ENCODE measurements around the gene BICDL2.

Gene BICDL2

DNA sequence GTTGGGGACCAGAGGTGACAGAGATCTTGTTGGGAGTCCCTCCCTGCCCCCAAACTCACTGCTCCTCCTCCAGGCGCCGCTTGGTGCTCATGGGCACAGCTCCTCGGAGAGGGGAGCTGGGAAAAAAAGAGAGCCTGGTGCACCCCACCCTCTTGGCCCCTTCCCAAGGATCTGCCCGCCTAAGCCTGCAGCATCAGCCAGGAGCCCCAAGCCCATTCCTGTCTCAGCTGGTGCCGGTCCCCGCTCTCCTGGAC is 13.4 kb downstream of the BICDL2 start:
- DNase-seq = peak; percentile 80

DNA sequence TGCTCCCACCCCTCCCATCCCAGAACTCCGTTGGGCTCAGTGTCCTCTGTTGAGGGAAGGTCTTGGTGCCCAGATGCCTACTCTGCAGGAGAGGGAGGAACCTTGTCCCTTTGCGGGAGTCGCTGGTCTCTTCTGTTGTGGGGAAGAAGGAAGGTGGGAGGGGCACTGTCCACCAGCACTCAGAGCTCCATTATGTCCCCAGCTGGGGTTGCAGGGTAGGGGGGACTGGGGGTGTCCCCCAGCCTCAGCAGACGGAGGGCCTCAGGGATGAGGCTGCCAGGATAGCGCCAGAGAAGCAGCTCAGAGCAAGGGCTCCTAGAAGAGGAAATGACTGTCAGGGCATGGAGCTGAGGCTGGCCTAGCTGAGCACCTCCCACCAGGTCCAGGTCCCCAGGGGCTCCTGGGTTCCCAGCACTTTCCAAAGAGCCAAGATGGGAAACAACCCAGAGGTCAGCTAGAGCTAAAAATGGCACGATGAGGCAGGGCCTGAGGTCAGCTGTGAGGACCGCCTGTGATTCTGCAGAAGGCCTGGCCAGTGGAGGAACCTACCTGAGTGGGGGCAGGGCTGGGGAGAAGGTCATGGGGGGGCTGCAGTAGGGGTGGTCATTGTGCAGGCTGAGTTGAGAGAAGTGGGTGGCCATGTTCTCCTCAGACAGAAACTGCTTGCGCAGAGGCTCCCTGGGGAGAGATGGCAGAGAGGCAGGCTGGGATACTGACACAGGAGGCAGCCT is 13.9 kb downstream of the BICDL2 start:
- no peak for DNase-seq

GRCh38 chr16:3022208-3022683 is 14.5 kb downstream of the BICDL2 start:
- DNase-seq = peak; percentile 91

DNA sequence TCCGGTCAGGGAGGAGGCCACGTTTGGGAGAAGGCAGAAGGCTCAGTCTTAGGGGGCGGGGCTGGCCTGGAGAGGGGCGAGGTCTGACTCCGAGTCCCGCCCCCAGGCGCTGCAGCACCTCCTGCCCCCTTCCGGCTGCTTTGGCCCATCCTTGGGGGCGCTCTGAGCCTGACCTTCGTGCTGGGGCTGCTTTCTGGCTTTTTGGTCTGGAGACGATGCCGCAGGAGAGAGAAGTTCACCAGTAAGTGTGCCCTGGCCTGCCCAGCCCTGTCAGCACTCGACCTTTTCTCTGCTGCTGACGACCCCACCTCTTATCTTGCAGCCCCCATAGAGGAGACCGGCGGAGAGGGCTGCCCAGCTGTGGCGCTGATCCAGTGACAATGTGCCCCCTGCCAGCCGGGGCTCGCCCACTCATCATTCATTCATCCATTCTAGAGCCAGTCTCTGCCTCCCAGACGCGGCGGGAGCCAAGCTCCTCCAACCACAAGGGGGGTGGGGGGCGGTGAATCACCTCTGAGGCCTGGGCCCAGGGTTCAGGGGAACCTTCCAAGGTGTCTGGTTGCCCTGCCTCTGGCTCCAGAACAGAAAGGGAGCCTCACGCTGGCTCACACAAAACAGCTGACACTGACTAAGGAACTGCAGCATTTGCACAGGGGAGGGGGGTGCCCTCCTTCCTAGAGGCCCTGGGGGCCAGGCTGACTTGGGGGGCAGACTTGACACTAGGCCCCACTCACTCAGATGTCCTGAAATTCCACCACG is 15.1 kb downstream of the BICDL2 start:
- peak; percentile 91 for DNase-seq

DNA sequence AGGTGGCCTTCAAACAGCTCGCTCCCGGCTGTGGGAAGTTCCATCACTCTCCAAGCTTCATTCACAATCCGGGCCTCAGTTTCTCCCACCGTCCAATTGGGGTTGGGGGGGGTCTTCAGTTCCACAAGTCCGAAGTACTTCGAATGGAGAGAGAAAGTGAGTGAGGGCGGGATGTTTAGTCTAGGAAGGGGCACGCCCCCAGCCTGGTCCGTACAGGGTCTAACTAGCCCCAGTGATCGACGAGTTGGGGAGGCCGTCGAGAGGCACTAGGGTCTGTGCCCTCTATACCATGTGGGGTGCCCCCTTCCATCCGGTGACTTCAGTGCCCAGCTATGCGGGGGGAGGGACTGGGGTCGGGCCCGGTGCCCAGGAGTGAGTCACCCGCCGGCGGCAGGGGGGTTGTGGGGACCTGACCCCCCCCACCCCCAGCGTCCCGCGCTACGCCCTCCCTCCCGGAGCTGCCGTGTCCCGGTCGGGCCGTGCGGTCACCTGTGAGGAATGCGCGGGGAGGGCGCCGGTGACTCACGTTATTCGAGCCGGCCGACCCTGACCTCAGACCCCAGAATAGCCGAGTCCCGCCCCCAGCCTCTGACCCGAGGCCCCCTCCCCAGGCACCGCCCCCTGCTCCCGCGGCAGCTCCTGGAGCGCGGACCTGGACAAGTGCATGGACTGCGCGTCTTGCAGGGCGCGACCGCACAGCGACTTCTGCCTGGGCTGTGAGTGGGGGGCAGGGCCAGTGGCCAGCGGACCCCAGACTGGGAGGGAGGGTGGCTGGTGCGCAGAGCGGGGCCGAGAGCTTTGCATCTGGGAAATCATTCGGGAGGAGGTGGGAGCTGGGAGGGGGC is 15.9 kb downstream of the BICDL2 start:
- peak; percentile 93 for DNase-seq

DNA sequence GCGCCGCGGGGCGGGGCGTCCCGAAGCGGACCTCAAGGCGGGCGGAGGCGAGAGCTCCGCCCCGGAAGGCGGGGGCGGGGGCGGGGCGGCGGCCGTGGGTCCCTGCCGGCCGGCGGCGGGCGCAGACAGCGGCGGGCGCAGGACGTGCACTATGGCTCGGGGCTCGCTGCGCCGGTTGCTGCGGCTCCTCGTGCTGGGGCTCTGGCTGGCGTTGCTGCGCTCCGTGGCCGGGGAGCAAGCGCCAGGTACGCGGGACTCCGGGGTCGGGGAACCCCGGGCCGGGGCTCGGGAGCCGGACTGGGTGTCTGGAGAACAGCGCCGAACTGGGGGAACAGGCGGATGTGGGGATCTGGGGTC is 16.5 kb downstream of the BICDL2 start, which contains the start of gene TNFRSF12A:
Gene TNFRSF12A, plus strand, starts transcription at position 122 of the 357 bp plus-strand sequence. Its CDS starts 30 bp downstream, at position 152.
- DNase-seq = peak; percentile 77

DNA sequence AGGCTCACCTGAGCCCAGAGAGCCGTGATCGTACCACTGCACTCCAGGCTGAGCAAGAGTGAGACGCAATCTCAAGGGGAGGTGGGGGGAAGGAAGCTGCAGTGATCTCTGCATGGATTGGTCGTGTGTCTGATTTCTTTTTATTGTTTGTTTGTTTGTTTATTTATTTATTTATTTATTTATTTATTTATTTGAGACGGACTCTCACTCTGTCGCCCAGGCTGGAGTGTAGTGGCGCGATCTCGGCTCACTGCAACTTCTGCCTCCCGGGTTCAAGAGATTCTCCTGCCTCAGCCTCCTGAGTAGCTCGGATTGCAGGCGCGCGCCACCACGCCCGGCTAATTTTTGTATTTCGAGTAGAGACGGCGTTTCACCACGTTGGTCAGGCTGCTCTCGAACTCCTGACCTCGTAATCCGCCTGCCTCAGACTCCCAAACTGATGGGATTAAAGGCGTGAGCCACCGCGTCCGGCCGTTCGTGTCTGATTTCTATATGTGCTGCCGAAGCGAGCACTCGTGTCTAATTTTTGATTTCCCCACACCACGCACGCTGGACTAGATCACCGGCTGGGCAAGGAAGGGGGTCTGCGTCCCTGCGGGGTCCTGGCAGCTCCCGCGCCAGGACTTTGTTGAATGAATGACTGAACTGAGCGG is 17.0 kb downstream of the BICDL2 start:
- no peak for DNase-seq

DNA sequence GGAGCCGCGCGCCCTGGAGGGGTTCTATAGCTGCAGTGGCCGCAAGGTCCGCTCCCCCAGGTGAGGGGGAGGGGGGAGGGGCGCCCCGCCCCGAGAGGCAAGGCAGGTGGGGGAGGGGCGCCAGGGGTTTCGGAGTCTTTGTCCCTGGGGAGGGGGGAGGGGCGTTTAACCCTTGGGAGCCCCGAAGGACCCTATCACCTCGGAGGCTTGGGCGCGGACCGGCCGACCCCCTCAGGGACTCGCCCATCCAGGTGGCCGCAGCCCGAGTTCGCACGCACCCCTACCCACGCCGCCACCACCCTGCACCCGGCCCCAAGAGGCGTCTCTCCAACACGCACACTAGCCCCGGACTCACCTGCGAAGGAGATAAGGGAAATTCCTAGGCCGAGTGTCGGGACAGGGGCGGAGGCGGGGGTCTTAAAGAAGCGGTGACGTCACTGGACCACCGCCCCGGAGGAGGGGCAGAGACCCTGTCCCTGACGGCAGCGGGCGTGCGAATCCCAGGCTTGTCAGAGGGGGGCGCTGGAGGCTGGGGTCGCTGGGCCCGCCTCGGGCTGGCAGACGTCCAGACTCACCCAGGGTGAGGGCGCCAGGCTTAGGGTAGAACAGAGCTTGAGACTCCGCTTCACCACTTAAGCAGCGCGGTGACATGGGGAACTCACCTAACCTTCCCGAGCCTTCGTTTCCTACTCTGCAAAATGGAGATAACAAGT is 18.8 kb downstream of the BICDL2 start, which contains the start of gene CLDN6:
Gene CLDN6, minus strand, starts transcription at position 390 of the 713 bp plus-strand sequence. CDS start 2,162 bp downstream, outside the sequence.
- DNase-seq = no peak

- no peak for DNase-seq
Measured at GRCh38 chr16:3017344-3017743, 19.4 kb downstream of the BICDL2 start.

GRCh38 chr16:3015865-3016521 is 20.8 kb downstream of the BICDL2 start:
- DNase-seq = no peak

- no peak for DNase-seq
Measured at GRCh38 chr16:3014971-3015370, 21.8 kb downstream of the BICDL2 start.

DNA sequence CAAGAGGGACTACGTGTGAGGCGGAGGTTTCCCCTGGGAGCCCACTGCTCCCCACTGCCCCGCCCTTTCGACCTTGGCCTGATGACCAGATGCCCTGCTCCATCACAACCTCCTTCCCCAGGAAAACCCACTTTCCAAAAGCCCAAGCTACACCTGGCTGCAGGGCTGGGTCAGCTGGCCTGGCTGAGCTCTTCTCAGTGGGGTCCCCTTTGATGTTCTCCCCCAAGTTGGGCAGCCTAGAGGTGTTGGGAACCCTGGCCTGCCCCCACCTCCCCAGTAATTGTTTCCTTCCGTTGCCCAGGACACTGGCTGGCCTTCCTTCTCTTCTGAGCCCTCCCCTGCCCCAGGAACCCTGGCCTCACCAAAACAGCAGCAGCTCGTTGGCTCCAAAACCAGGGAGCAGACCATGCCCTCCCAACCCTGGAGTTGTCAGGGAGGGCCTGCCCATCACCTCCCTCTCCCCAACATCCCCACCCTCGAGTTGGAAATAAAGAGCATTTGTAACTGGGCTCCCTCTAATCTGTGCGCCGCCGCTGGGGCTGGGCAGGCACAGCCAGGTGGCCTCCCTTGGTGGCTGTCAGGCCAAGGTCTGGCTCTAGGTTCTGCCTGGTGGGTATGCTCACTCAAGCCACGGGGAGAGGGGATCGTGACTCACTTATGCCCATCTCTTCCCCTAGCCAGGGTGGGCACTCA is 22.6 kb downstream of the BICDL2 start:
- DNase-seq = no peak

- no peak for DNase-seq
Measured at GRCh38 chr16:3013491-3013951, 23.2 kb downstream of the BICDL2 start.

DNA sequence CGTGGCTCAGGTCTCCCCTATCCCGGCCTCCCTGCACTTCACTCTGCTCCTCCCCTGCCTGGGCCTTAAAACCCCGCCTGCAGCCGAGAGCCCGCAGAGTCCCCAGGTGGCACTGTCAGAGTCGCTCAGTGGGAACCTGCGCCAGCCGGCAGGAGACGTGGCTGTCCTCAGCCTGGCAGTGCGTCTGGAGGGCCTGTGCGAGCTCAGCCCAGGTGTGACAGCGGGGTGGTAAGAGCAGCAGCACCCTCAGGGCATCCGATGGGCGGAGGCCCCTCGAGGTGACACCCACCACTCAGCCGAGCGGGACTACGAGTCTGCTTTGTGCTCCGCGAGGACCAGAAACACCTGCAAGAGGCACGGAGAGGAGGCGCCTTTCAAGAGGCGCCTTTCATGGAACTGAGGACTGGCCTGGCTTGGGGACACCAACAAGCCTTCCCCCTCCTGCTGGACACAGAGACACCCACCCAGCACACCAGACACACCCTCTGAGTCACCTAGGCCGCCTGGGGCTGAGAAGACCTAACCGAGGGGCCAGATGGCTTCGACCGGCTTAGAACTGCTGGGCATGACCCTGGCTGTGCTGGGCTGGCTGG is 23.8 kb downstream of the BICDL2 start, which contains the start of gene CLDN9:
Gene CLDN9, plus strand, starts transcription at position 96 of the 593 bp plus-strand sequence. Its CDS starts 440 bp downstream, at position 536.
- no peak for DNase-seq

- no peak for DNase-seq
Measured at GRCh38 chr16:3012246-3012645, 24.5 kb downstream of the BICDL2 start.

DNA sequence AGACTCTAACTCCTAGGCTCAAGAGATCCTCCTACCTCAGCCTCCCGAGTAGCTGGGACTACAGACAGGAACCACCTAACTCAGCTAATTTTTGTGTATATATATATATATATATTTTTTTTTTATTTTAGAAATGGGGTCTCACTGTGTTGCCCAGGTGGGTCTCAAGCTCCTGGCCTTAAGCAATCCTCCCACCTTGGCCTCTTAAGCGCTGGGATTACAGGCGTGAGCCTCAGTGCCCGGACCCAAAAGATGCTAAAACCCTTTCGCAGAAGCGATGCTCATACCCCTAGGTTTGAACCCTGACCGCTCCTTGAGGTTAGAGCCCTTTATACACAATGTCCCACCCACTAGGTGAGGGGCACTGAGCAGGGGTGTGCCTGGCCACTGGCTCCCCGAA is 26.2 kb downstream of the BICDL2 start:
- DNase-seq = no peak

- DNase-seq = no peak
Measured at GRCh38 chr16:3009568-3010390, 27.0 kb downstream of the BICDL2 start.

- no peak for DNase-seq
Measured at GRCh38 chr16:3008690-3009037, 28.1 kb downstream of the BICDL2 start.

DNA sequence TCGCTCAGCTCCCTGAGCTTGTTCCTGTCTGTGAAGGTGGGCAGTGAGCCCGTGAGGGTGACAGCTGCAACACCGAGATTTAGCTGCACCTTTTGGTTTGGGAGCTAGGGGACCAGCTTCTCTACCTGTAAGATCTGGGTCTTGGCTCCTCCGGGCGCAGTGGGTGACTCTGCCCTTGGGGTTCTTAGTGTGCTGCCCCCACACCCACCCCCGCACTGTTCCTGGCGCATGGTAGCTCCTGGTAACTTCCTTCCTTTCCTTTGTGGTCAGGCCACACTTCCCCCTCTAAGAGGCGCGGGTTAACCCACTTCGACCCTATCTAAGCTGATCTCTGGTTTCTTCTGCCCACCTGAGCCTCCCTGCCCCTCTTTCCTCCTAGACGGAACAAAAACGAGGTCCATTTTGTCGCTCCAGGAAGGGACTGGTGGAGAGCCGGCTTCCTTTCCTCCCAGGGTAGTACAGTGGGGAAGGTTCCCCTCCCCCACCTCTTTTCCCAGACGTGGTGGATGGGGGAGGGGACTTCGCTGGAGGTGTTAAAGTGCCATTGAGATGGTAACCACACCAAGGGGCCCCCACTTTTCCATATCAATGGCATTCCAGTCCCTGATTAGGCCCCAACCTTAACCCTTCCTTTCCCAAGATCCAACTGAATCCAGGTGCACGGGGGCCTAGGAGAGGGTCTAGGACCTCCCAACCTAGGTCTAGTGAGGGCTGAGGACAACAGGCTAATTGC is 28.6 kb downstream of the BICDL2 start:
- no peak for DNase-seq
